Ovary (tissue), 9 donors: ENCODE data around the gene ADAMTS10. TPM values are rescaled to one million over a fixed set of nuclear protein-coding genes. Genes with fewer than 3 reads are reported as not detected.

Source experiments
- DNase-seq, 5 donors: peaks; one replicate each; pipeline ENCODE4 v3.0.0-alpha.2; 2019 to 2020
- H3K27ac ChIP-seq, 2 donors: fragments of 200-600 bp; one replicate each; pipeline versions ENCODE4 v1.5.1 to v1.8.0; 2019 to 2022
- H3K27me3 ChIP-seq: fragments of 200-600 bp; one replicate; pipeline ENCODE4 v1.8.0; 2022
- H3K36me3 ChIP-seq: fragments of 200-600 bp; sonication (generic); one replicate; pipeline ENCODE4 v1.5.1; 2019
- H3K4me1 ChIP-seq: one replicate; pipeline ENCODE4 v1.8.1; 2013; ENCODE audit warnings: mild to moderate bottlenecking, moderate library complexity; ENCODE audit not compliant: insufficient read depth
- H3K4me3 ChIP-seq: fragments of 200-600 bp; sonication (generic); one replicate; pipeline ENCODE4 v1.5.1; 2017
- H3K9me3 ChIP-seq, 2 donors: fragments of 200-600 bp in 1 of 2; sonication (generic) in 1 of 2; one replicate each; pipeline versions ENCODE4 v1.5.1 to v1.8.1; 2013 to 2019; ENCODE audit warnings: mild to moderate bottlenecking in 1 of 2, moderate library complexity in 1 of 2
- CTCF ChIP-seq, 3 donors: fragments of 450-650 bp in 2 of 3; fragments of 200-600 bp in 1 of 3; IDR thresholded peaks; one replicate each; pipeline versions ENCODE4 v1.5.1 to v1.8.0; 2016 to 2022; ENCODE audit warnings: antibody characterized with exemption in 3 of 3, mild to moderate bottlenecking in 1 of 3
- EP300 ChIP-seq: sonication (generic); formaldehyde crosslinking; IDR thresholded peaks from one replicate; pipeline ENCODE4 v1.6.1; 2017; ENCODE audit warnings: antibody characterized with exemption
- POLR2A ChIP-seq: fragments of 450-650 bp; IDR thresholded peaks from one replicate; pipeline ENCODE4 v1.6.1; 2017; ENCODE audit warnings: antibody characterized with exemption, mild to moderate bottlenecking, moderate library complexity
- WGBS, 3 donors: extraction: QIAGEN DNeasy Blood & Tissue Kit in 1 of 3; methylation state at CpG; one replicate each; pipeline versions ENCODE4 v1.1.5 to v1.1.7; 2013 to 2017; 5-methylcytosine and 5-hydroxymethylcytosine counted together
- intact Hi-C, 4 donors: fragments of 100-400 bp; cut with DNase I; formaldehyde crosslinking; loops; one replicate each; pipeline versions ENCODE4 v1.11.0 to v1.15.1; 2022 to 2023
- polyA plus RNA-seq, 2 donors: library from polyadenylated mRNA; stranded (reverse); fragments of 200-250 nt in 1 of 2; fragments of 350-450 nt in 1 of 2; fragmentation: Illumina TruSeq in 1 of 2; extraction: RNeasy Lipid Tissue Mini Kit (QIAGEN cat#74804) in 1 of 2; gene quantifications; one replicate each; pipeline ENCODE4 v1.2.3, GENCODE V29; 2013 to 2014
- total RNA-seq, 7 donors: library from RNA; depleted of rRNA in 2 of 7; stranded (reverse); fragments of >200 nt in 2 of 7; fragmentation: NEBNext Ultra II Directional in 3 of 7; extraction: Animal tissue kit (Norgen Biotek cat#: 25700) in 3 of 7; gene quantifications; one replicate each; pipeline versions ENCODE4 v1.1.0 to v1.2.4, GENCODE V29; 2016 to 2023
- donor health status: DM: no; HTN: no; CAD: no; lungs with moderate emphysema.
- donor health status: DM: no; HTN: no; CAD: no.
- donor health status: Bipolar disorder and iron deficiency.
- donor health status: DM: yes; HTN: yes; CAD: no.
- donor health status: DM: no; HTN: no; CAD: no.
- donor health status: DM: yes; HTN: yes; CAD: no.

The ADAMTS10 gene
- total and polyA plus RNA-seq, 9 donors: 6.2 to 49.3 (median 37.4) TPM

GRCh38 chr19:8611391-8611876, 919 bp upstream of the ADAMTS10 start:
- Histone ChIP-seq H3K27ac (peak overlapping the region; percentile 38 to 61), H3K9me3 (no peaks in the 10 kb centered on the region), H3K27me3 (no peaks in the 10 kb centered on the region), H3K36me3 (no peaks in the 10 kb centered on the region), H3K4me1 (peaks cover 12% of the 10 kb centered on the region), H3K4me3 (no peak overlapping the region)
- peak; percentile 27 to 67 (median 61) for DNase-seq
- TF ChIP-seq CTCF (IDR thresholded peaks at IDR 0.05) (no peak), POLR2A (no peak), EP300 (no peak)
- intact Hi-C loops: loop anchor here in 1 of 4 donors (10.0 kb wide), 1 partner anchor 223 kb away; the partner anchor contains the start of genes MBD3L1 and ZNF558
- WGBS, 3 donors: 23 to 29% (median 25%) methylated on average over 18 of the region's 18 CpGs

- Histone ChIP-seq H3K9me3 (no peaks in the 10 kb centered on the region), H3K27ac (peak overlapping the region; percentile 7 to 38), H3K4me1 (peaks cover 12% of the 10 kb centered on the region), H3K36me3 (no peaks in the 10 kb centered on the region), H3K27me3 (no peaks in the 10 kb centered on the region), H3K4me3 (peak overlapping the region; percentile 58)
- no peak for DNase-seq
- 3% methylated on average over 9 of the region's 9 CpGs; no CpG with 5 or more reads in 2 of the 3 donors for WGBS, 3 donors
- TF ChIP-seq EP300 (no peak), POLR2A (no peak), CTCF (IDR thresholded peaks at IDR 0.05) (no peak)
- intact Hi-C loops: loop anchor here in 1 of 4 donors (10.0 kb wide), 1 partner anchor 224 kb away; the partner anchor contains the start of genes MBD3L1 and ZNF558
Measured at GRCh38 chr19:8610936-8611300, 403 bp upstream of the ADAMTS10 start.

- no peaks in the 10 kb centered on the region for H3K9me3 ChIP-seq
- no peaks in the 10 kb centered on the region for H3K27me3 ChIP-seq
- peak; percentile 41 to 73 (median 58) for DNase-seq
- WGBS, 3 donors: 0% methylated on average over 27 to 47 of the region's 47 CpGs
- H3K4me3 ChIP-seq: peak overlapping the region; percentile 58
- H3K27ac ChIP-seq: peak overlapping the region; percentile 28 to 31
- intact Hi-C loops: loop anchor here in 1 of 4 donors (10.0 kb wide), 1 partner anchor 225 kb away; the partner anchor contains the start of genes MBD3L1 and ZNF558
- peaks cover 12% of the 10 kb centered on the region for H3K4me1 ChIP-seq
- no peak for TF ChIP-seq EP300
- TF ChIP-seq CTCF (IDR thresholded peaks at IDR 0.05): peak in 1 of 3 donors; percentile 22
- TF ChIP-seq POLR2A: no peak
- no peaks in the 10 kb centered on the region for H3K36me3 ChIP-seq
Measured at GRCh38 chr19:8609279-8610040, 1.1 kb downstream of the ADAMTS10 start.

GRCh38 chr19:8608941-8609278, 1.6 kb downstream of the ADAMTS10 start:
- H3K36me3 ChIP-seq: no peaks in the 10 kb centered on the region
- WGBS, 3 donors: 44 to 48% (median 48%) methylated on average over 5 of the region's 5 CpGs
- H3K9me3 ChIP-seq: no peaks in the 10 kb centered on the region
- intact Hi-C loops: no loop called here
- H3K27ac ChIP-seq: peak overlapping the region; percentile 28 to 31
- no peak for TF ChIP-seq EP300
- no peak for TF ChIP-seq POLR2A
- no peak for TF ChIP-seq CTCF (IDR thresholded peaks at IDR 0.05)
- DNase-seq: peak in 1 of 5 donors; percentile 39
- H3K4me1 ChIP-seq: peaks cover 12% of the 10 kb centered on the region
- no peaks in the 10 kb centered on the region for H3K27me3 ChIP-seq
- H3K4me3 ChIP-seq: peak overlapping the region; percentile 58
